Caki2 (cell line): ENCODE measurements around the gene C5orf47. TPM values are rescaled to one million over a fixed set of nuclear protein-coding genes. Genes with fewer than 3 reads are reported as not detected.
A peak's percentile ranks its signal among the peaks of the same experiment; 100 is the strongest.
"Not testable (repeated sequence)": the region's sequence is repeated elsewhere in the genome, so short reads cannot be mapped to it uniquely, and the experiment has no call there.

Experiments
- DNase-seq: peaks from one replicate; pipeline ENCODE4 v3.0.0-alpha.2; 2015; ENCODE audit warnings: low read depth
- in situ Hi-C: cut with HindIII; loops from 2 replicates; pipeline ENCODE4 v1.10.0; 2016; ENCODE audit warnings: low sequenced_read_pairs, low pct_unique_long_range_greater_than_20kb, mixed read lengths
- total RNA-seq: library from RNA; depleted of rRNA; stranded (reverse); fragments of >200 nt; shearing (Covaris generic); gene quantifications from 2 replicates; pipeline ENCODE4 v1.2.3, GENCODE V29; 2014; ENCODE audit warnings: low replicate concordance; rRNA removed

The C5orf47 gene
- total RNA-seq, 1 experiment from 2014 or later = not detected

DNA sequence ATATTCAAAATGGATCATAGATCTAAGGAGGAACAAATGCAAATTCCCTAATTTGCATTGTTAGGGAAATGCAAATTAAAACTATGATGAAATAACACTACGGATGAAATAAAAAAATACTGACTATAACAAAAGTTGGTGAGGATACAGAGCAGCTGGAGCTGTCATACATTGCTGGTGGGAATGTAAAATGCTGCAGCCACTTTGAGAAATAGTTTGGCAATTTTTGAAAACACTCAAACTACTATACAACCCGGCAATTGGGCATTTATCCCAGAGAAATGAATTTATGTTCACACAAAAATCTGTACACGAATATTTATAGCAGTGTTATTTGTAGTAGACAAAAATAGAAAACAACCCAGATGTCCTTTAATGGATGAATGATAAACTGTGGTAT is 22.5 kb downstream of the C5orf47 start:
- in situ Hi-C loops = no loop called here
- no peak for DNase-seq

DNA sequence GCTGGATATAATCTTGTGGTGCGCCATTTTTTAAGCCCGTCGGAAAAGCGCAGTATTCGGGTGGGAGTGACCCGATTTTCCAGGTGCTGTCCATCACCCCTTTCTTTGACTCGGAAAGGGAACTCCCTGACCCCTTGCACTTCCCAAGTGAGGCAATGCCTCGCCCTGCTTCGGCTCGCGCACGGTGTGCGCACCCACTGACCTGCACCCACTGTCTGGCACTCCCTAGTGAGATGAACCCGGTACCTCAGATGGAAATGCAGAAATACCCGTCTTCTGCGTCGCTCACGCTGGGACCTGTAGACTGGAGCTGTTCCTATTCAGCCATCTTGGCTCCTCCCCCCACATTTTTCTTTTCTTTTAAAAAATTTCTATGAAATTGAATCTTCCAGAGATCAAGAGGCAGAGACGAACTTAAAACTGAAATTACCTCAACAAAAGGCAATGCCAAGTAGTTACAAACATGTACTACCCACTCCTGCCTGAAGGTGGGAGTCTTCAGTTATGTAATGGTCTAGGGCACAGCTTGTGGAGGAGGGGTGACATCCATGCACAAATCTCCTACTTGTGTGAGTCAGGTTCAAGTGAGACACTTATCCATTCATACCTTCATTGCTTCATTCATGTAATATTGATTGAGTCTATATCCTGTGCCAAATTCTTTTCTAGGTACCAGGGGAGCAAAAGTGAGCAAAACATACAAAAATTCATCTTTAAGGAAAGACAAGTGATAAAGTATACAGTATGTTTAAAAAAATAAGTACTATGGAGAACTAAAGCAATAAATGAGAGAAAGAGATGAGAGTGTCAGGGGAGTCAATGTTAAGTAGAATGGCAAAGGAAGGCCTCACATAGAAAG is 31.3 kb downstream of the C5orf47 start:
- peak; percentile 18 for DNase-seq
- in situ Hi-C loops = not testable (repeated sequence)

DNA sequence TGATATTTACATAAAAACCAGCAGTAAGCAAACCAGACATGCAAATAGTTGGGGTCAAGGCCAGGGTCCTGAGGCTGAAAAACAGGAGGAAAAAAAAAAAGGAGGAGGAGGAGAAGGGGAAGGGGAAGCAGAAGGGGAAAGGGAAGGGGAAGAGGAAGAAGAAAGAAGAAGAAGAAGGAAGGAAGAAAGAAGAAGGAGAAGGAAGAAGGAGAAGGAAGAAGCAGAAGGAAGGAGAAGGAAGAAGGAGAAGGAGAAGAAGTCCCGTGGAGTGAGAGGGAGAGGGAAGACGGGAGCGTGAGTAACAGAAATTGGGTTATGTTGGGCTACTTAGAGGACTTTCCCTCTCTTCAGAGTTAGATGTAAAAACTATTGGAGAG is 31.9 kb downstream of the C5orf47 start:
- DNase-seq = no peak
- in situ Hi-C loops = no loop called here

DNA sequence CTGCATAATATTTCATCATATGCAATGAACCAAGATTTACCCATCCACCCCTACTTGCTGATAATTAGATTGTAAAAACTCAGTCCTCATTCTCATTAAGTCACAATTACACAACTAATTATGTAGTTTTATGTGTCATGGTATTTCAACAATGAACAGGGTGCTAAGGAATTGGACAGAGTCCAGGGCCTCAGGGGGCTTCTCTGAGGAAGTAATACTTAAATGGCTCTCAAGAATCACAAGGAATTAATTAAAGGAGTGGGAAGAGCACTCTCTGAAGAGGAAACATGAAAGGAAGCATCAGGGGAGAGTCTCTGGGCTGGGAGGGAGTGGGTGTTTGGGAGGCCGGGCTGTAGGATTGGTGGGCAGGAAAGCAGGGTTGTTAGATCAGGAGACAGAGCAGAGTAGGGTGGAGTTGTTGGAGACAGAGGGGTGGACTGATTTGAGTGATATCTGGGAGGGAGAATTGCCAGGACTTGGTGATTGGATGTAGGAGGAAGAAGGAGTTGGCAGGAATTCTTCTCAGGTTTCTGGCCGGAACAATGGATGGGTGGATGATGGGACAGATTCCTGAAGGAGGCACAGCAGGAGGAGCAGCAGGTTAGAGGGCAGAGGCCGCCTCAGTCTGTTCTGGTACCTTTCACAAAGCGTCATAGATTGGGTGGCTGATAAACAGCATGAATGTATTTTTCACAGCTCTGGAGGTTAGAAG is 33.6 kb downstream of the C5orf47 start:
- DNase-seq = no peak
- in situ Hi-C loops = no loop called here

DNA sequence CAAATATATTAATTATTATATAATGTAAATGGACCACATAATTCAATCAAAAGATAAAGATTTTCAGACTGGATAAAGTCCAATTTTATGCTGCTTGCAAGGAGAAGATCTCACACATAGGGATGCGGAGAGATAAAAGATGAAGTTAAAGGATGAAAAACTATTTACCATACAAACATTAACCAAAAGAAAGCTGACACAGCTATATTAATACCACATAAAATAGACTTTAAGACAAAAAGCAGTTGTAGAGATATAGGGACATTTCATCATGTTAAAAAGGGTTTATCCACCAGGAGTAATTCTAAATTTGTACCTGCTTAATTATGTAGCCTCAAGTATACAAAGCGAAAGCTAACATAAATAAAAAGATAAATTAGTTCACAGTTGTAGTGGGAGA is 41.3 kb downstream of the C5orf47 start:
- in situ Hi-C loops = no loop called here

DNA sequence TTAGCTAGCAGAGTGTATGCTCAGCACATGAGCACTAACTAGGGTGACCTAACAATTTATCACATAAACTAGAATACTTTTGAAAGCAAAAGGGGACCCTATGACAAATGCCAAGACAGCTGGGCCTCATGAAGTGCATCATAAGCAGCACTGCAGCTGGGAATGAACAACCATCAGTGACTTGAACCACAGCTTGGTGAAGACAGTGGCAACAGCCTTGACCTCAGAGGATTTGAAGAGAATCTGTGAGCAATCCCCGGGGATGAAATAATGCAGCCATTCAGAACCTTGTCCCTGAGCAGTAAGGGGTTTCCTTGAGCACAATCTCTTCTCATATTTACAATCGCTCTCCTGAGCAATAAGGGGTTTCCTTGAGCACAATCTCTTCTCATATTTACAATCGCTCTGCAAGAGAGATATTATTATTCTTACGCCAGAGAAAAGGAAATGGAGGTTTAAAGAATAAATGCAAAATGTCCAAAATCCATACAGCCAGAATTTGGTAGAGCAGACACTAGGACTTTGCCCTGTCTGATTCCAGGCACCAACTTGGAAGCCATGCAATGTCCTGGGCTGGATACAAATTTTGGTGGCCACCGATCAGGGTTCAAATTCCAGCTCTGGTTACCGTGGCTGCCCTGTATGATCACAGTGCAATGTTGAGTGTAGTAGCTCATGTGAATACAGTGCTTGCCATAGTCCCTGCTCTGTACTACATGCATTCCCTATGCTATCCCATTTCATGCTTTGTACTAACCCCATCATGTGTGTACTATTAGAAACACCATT is 55.7 kb downstream of the C5orf47 start:
- no peak for DNase-seq
- in situ Hi-C loops = no loop called here

More for the DNA sequence above, 41.3 kb downstream of the C5orf47 start:
- no peak for DNase-seq

DNA sequence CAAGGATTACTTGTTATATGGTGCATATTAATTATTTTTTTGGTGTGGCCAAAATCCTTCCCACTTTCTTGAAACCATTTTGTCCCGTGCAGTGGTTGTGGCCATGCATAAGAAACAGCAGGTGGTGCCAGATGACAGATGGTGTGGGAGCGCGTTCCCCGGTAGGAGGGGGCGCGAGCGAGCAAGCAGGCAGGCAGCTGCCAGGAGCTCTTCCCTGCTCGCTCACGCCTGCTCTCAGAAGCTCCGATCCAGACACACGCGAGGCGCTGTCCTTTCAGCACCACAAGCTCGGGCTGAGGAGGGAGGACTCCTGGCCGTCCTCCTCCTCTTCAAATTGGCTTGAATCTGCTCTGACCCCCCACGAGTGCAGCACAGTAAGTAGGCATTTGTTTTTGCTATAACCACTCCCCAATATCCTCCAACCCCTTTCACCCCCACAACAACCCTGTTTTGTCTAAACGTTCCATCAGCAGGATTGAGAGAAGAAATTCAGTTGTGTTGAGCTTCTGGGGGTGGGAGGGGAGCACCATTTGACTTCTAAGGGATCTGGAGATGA is 56.6 kb downstream of the C5orf47 start, which contains the start of gene NSG2:
NSG2 (plus strand) TSS at position 237 of the 556 bp plus-strand sequence. CDS start 1,050 bp downstream, outside the sequence.
- peak; percentile 92 for DNase-seq
- in situ Hi-C loops = no loop called here

DNA sequence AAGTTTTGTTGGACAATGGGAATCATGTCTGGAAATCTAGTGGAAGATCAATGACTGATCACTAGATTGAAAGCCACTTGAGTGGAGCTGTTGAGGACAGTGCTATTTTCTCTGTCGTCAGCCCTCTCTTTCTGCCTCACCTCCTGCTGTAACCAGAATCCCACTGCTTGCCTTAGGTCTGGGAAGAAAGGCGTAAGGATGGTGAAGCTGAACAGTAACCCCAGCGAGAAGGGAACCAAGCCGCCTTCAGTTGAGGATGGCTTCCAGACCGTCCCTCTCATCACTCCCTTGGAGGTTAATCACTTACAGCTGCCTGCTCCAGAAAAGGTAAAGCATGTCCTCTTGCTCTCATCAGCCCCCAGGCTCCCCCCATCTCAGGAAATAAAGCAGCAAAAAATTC is 57.6 kb downstream of the C5orf47 start:
- DNase-seq = no peak

DNA sequence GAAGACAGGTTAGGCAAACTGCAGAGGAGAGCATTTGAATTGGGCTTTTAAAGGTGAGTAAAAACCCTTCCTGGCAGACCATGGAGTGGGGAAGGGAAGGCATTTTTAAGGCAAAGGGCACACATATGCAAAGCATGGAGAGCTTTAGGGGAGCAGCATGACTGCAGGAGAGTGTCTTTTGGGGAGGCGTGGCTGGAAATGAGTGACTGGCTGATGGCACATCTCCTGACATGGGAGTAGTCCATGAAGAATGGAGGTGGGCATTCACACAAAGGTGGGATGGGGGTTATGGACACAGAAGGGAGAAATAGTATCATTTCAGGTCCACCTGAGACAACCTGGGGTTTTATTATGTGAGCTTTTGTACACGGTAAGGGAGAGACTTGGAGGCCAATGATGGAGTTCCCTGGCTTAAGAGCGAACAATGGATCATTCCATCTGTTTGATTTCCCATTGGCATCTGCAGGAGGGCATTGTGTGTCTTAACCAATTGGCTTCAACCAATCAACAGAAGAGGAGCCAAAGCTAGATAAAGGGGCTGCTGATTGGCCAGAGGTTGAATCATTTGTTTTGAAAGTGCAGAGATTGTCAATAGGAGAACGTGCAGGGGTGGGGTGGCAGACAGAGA is 58.6 kb downstream of the C5orf47 start:
- in situ Hi-C loops = no loop called here
- no peak for DNase-seq

More for the DNA sequence above, 57.6 kb downstream of the C5orf47 start:
- in situ Hi-C loops = no loop called here

DNA sequence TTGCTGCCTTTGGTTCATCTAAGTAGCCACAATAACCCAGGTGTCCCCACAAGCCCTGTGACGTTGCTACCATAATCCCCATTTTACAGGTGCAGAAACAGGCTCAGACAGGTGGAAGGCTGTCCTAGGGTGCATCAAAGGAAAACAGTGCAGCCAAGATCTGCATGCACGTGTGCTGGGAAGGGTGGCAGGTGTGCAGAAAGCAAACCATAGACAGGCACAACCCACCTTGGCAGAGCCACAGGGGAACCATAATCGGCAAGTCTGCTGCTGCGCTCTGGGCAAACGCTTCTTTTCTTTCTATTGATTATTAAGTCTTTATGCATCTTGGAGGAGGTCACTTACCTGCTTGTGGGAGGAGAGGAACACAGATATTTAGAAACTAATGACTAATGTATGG is 63.7 kb downstream of the C5orf47 start:
- DNase-seq = no peak
- in situ Hi-C loops = no loop called here

DNA sequence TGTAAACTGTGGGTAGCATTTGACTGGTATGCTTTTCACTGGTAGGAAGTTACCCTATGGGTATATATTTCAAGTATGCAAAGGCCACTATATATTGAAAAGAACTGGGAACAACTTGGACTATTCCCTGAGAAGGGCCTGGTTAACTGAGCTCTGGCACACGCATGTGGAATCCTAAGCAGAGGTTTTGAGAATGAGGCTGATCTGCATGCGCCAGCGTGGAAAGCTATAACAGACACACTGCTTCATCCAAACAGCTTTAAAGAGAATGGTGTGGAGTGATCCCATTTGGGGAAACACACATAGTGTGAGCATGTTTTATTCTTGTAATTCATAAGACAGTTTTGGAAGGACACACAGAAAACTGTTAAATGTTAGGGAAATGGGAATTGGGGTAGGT is 64.9 kb downstream of the C5orf47 start:
- DNase-seq = no peak
- in situ Hi-C loops = no loop called here

Other genes starting within 250 kb of the C5orf47 start
- 0.90 and 9.8 TPM in 2 replicates for gene CPEB4, start 100.8 kb upstream of the C5orf47 start, total RNA-seq
- 6.5 and 10.5 TPM in 2 replicates for gene NSG2, start 56.5 kb downstream of the C5orf47 start, total RNA-seq